HEK293 (cell line): ENCODE measurements around the gene KRTCAP3.

Source experiments
- CTCF ChIP-seq: fragments of 450-650 bp; formaldehyde crosslinking; IDR thresholded peaks from 2 replicates; pipeline ENCODE4 v1.5.1; 2016; ENCODE audit warnings: missing biosample characterization, missing genetic modification characterization
- EGR2 ChIP-seq: fragments of 450-650 bp; formaldehyde crosslinking; IDR thresholded peaks from 2 replicates; pipeline ENCODE4 v1.5.1; 2016; ENCODE audit warnings: low read depth, missing biosample characterization, missing genetic modification characterization
- GLIS2 ChIP-seq: fragments of 450-650 bp; formaldehyde crosslinking; IDR thresholded peaks from 2 replicates; pipeline ENCODE4 v1.5.1; 2016; ENCODE audit warnings: missing biosample characterization, missing genetic modification characterization
- HOXC10 ChIP-seq: sonication (generic); formaldehyde crosslinking; IDR thresholded peaks from 2 replicates; pipeline ENCODE4 v1.8.1; 2023; ENCODE audit warnings: mild to moderate bottlenecking, missing genetic modification reagents
- KLF16 ChIP-seq: fragments of 450-650 bp; formaldehyde crosslinking; IDR thresholded peaks from 2 replicates; pipeline ENCODE4 v1.5.1; 2017; ENCODE audit warnings: missing biosample characterization, missing genetic modification characterization
- SALL2 ChIP-seq: fragments of 450-650 bp; formaldehyde crosslinking; IDR thresholded peaks from 2 replicates; pipeline ENCODE4 v1.5.0; 2017; ENCODE audit warnings: missing biosample characterization, mild to moderate bottlenecking, missing genetic modification characterization, borderline replicate concordance
- SP2 ChIP-seq: fragments of 450-650 bp; formaldehyde crosslinking; IDR thresholded peaks from 2 replicates; pipeline ENCODE4 v1.5.1; 2016; ENCODE audit warnings: missing biosample characterization, missing genetic modification characterization
- YY1 ChIP-seq: fragments of 450-650 bp; formaldehyde crosslinking; IDR thresholded peaks from 2 replicates; pipeline ENCODE4 v1.5.1; 2018; ENCODE audit warnings: missing biosample characterization, missing genetic modification characterization
- ZBTB7A ChIP-seq: fragments of 450-650 bp; formaldehyde crosslinking; IDR thresholded peaks from 2 replicates; pipeline ENCODE4 v1.5.1; 2016; ENCODE audit warnings: low read depth, missing biosample characterization, missing genetic modification characterization
- ZBTB8A ChIP-seq: fragments of 450-650 bp; formaldehyde crosslinking; IDR thresholded peaks from 2 replicates; pipeline ENCODE4 v1.5.1; 2016; ENCODE audit warnings: missing biosample characterization, missing genetic modification characterization
- ZFHX2 ChIP-seq: fragments of 450-650 bp; formaldehyde crosslinking; conservative IDR thresholded peaks from 2 replicates; pipeline ENCODE4 v1.5.1; 2016; ENCODE audit warnings: missing biosample characterization, missing genetic modification characterization
- ZFP41 ChIP-seq: fragments of 450-650 bp; formaldehyde crosslinking; IDR thresholded peaks from 2 replicates; pipeline ENCODE4 v1.5.1; 2016; ENCODE audit warnings: missing biosample characterization, missing genetic modification characterization, borderline replicate concordance
- ZNF132 ChIP-seq: fragments of 450-650 bp; formaldehyde crosslinking; IDR thresholded peaks from 2 replicates; pipeline ENCODE4 v1.5.1; 2017; ENCODE audit warnings: missing biosample characterization, missing genetic modification characterization, borderline replicate concordance
- ZNF248 ChIP-seq: fragments of 450-650 bp; formaldehyde crosslinking; IDR thresholded peaks from 2 replicates; pipeline ENCODE4 v1.5.1; 2017; ENCODE audit warnings: missing biosample characterization, missing genetic modification characterization
- ZNF335 ChIP-seq: fragments of 450-650 bp; formaldehyde crosslinking; conservative IDR thresholded peaks from 2 replicates; pipeline ENCODE4 v1.5.1; 2016; ENCODE audit warnings: missing biosample characterization, missing genetic modification characterization
- ZNF580 ChIP-seq: fragments of 450-650 bp; formaldehyde crosslinking; IDR thresholded peaks from 2 replicates; pipeline ENCODE4 v1.5.1; 2016; ENCODE audit warnings: missing biosample characterization, missing genetic modification characterization
- ZNF610 ChIP-seq: fragments of 450-650 bp; formaldehyde crosslinking; IDR thresholded peaks from 2 replicates; pipeline ENCODE4 v1.5.1; 2016; ENCODE audit warnings: missing biosample characterization, missing genetic modification characterization, borderline replicate concordance
- ZNF701 ChIP-seq: fragments of 450-650 bp; formaldehyde crosslinking; IDR thresholded peaks from 2 replicates; pipeline ENCODE4 v1.5.1; 2016; ENCODE audit warnings: missing biosample characterization, missing genetic modification characterization
- ZNF843 ChIP-seq: fragments of 450-650 bp; formaldehyde crosslinking; IDR thresholded peaks from 2 replicates; pipeline ENCODE4 v1.5.1; 2016; ENCODE audit warnings: missing biosample characterization, missing genetic modification characterization
- ZXDB ChIP-seq: fragments of 450-650 bp; formaldehyde crosslinking; IDR thresholded peaks from 2 replicates; pipeline ENCODE4 v1.5.1; 2016; ENCODE audit warnings: missing biosample characterization, missing genetic modification characterization
- TF ChIP-seq, protein P1 (sequence below): fragments of 450-650 bp; formaldehyde crosslinking; IDR thresholded peaks from 2 replicates; pipeline ENCODE4 v1.5.1; 2017; ENCODE audit warnings: missing biosample characterization, missing genetic modification characterization
- TF ChIP-seq, protein P2 (sequence below): fragments of 450-650 bp; formaldehyde crosslinking; conservative IDR thresholded peaks from 2 replicates; pipeline ENCODE4 v1.5.1; 2016; ENCODE audit warnings: low read depth, missing biosample characterization, missing genetic modification characterization
- TF ChIP-seq, protein P3 (sequence below): fragments of 450-650 bp; formaldehyde crosslinking; optimal IDR thresholded peaks from 2 replicates; pipeline ENCODE3; 2016; ENCODE audit warnings: missing biosample characterization, mild to moderate bottlenecking, missing genetic modification characterization
- TF ChIP-seq, protein P4 (sequence below): fragments of 450-650 bp; formaldehyde crosslinking; IDR thresholded peaks from 2 replicates; pipeline ENCODE4 v1.5.1; 2016; ENCODE audit warnings: missing biosample characterization, missing genetic modification characterization, borderline replicate concordance

Gene KRTCAP3

DNA sequence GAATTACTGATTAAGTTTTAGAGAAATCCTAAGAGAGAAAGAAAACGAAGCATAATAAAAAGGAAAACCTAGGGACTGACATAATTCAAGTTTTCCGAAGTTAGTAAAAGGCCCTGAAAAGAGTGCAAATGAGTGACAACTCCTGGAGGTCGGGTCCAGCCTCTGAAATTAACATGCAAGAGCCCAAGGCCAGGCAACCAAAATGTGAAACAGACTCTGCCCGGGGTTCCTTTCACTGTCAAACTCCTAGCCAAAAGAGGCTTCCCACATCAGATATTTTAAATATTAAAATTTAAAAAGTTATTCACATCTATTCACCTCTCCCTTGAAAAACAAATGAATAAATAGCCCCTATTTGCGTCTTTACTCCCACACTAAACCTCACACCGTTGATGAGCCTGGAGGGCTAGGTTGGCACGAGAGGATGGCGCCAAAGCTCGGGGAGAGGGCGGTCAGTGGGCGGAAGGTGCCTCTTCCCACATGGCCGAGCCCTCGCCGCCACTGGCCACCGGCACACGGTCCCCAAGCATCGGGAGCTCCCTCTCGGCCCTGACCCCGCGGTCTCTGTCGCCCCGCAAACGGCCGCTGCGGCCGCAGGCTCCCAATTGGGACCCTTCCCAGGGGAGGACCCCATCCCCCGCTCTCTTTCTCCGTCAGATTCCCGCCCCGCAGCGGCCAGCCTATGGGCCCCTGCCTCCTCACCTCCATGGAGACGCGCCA, 33.4 kb upstream of the KRTCAP3 start (continued):
- TF ChIP-seq, protein P1, sequence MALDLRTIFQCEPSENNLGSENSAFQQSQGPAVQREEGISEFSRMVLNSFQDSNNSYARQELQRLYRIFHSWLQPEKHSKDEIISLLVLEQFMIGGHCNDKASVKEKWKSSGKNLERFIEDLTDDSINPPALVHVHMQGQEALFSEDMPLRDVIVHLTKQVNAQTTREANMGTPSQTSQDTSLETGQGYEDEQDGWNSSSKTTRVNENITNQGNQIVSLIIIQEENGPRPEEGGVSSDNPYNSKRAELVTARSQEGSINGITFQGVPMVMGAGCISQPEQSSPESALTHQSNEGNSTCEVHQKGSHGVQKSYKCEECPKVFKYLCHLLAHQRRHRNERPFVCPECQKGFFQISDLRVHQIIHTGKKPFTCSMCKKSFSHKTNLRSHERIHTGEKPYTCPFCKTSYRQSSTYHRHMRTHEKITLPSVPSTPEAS (tag by site-specific recombination), result no peak
- TF ChIP-seq, protein P2, sequence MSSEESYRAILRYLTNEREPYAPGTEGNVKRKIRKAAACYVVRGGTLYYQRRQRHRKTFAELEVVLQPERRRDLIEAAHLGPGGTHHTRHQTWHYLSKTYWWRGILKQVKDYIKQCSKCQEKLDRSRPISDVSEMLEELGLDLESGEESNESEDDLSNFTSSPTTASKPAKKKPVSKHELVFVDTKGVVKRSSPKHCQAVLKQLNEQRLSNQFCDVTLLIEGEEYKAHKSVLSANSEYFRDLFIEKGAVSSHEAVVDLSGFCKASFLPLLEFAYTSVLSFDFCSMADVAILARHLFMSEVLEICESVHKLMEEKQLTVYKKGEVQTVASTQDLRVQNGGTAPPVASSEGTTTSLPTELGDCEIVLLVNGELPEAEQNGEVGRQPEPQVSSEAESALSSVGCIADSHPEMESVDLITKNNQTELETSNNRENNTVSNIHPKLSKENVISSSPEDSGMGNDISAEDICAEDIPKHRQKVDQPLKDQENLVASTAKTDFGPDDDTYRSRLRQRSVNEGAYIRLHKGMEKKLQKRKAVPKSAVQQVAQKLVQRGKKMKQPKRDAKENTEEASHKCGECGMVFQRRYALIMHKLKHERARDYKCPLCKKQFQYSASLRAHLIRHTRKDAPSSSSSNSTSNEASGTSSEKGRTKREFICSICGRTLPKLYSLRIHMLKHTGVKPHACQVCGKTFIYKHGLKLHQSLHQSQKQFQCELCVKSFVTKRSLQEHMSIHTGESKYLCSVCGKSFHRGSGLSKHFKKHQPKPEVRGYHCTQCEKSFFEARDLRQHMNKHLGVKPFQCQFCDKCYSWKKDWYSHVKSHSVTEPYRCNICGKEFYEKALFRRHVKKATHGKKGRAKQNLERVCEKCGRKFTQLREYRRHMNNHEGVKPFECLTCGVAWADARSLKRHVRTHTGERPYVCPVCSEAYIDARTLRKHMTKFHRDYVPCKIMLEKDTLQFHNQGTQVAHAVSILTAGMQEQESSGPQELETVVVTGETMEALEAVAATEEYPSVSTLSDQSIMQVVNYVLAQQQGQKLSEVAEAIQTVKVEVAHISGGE, result no peak
- TF ChIP-seq, protein P3, sequence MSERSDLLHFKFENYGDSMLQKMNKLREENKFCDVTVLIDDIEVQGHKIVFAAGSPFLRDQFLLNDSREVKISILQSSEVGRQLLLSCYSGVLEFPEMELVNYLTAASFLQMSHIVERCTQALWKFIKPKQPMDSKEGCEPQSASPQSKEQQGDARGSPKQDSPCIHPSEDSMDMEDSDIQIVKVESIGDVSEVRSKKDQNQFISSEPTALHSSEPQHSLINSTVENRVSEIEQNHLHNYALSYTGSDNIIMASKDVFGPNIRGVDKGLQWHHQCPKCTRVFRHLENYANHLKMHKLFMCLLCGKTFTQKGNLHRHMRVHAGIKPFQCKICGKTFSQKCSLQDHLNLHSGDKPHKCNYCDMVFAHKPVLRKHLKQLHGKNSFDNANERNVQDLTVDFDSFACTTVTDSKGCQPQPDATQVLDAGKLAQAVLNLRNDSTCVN (tag by site-specific recombination), result no peak
- peak; percentile 85 for TF ChIP-seq EGR2
- TF ChIP-seq ZNF580 (tag by site-specific recombination), result no peak
- TF ChIP-seq ZXDB (tag by site-specific recombination), result no peak
- no peak for TF ChIP-seq ZNF248 (tag by site-specific recombination)
- TF ChIP-seq ZNF701 (tag by site-specific recombination), result no peak
- TF ChIP-seq ZNF843 (tag by site-specific recombination), result peak; percentile 22; the same call in 1 of the 2 replicates
- peak; percentile 44; the same call in 1 of the 2 replicates for TF ChIP-seq CTCF (tag by site-specific recombination)
- TF ChIP-seq SP2, result peak; percentile 16
- TF ChIP-seq ZNF335 (tag by site-specific recombination), result peak; percentile 73; the same call in 1 of the 2 replicates
- TF ChIP-seq ZFHX2, result peak; percentile 93
- TF ChIP-seq ZNF132 (tag by site-specific recombination), result no peak
- TF ChIP-seq HOXC10 (CRISPR knock-in tag), result no peak
- peak; percentile 63; the same call in 1 of the 2 replicates for TF ChIP-seq KLF16 (tag by site-specific recombination)
- no peak for TF ChIP-seq ZFP41
- peak; percentile 46; the same call in 1 of the 2 replicates for TF ChIP-seq ZBTB8A (tag by site-specific recombination)
- no peak for TF ChIP-seq ZNF610
- no peak for TF ChIP-seq ZBTB7A (tag by site-specific recombination)
- peak; percentile 33; the same call in 1 of the 2 replicates for TF ChIP-seq GLIS2 (tag by site-specific recombination)
- TF ChIP-seq YY1 (tag by site-specific recombination), result peak; percentile 76; the same call in 1 of the 2 replicates
- TF ChIP-seq, protein P4, sequence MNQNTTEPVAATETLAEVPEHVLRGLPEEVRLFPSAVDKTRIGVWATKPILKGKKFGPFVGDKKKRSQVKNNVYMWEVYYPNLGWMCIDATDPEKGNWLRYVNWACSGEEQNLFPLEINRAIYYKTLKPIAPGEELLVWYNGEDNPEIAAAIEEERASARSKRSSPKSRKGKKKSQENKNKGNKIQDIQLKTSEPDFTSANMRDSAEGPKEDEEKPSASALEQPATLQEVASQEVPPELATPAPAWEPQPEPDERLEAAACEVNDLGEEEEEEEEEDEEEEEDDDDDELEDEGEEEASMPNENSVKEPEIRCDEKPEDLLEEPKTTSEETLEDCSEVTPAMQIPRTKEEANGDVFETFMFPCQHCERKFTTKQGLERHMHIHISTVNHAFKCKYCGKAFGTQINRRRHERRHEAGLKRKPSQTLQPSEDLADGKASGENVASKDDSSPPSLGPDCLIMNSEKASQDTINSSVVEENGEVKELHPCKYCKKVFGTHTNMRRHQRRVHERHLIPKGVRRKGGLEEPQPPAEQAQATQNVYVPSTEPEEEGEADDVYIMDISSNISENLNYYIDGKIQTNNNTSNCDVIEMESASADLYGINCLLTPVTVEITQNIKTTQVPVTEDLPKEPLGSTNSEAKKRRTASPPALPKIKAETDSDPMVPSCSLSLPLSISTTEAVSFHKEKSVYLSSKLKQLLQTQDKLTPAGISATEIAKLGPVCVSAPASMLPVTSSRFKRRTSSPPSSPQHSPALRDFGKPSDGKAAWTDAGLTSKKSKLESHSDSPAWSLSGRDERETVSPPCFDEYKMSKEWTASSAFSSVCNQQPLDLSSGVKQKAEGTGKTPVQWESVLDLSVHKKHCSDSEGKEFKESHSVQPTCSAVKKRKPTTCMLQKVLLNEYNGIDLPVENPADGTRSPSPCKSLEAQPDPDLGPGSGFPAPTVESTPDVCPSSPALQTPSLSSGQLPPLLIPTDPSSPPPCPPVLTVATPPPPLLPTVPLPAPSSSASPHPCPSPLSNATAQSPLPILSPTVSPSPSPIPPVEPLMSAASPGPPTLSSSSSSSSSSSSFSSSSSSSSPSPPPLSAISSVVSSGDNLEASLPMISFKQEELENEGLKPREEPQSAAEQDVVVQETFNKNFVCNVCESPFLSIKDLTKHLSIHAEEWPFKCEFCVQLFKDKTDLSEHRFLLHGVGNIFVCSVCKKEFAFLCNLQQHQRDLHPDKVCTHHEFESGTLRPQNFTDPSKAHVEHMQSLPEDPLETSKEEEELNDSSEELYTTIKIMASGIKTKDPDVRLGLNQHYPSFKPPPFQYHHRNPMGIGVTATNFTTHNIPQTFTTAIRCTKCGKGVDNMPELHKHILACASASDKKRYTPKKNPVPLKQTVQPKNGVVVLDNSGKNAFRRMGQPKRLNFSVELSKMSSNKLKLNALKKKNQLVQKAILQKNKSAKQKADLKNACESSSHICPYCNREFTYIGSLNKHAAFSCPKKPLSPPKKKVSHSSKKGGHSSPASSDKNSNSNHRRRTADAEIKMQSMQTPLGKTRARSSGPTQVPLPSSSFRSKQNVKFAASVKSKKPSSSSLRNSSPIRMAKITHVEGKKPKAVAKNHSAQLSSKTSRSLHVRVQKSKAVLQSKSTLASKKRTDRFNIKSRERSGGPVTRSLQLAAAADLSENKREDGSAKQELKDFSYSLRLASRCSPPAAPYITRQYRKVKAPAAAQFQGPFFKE (tag by site-specific recombination), result no peak
- no peak for TF ChIP-seq SALL2 (tag by site-specific recombination)
- TF ChIP-seq, all 188 proteins: peak for 14
